Measurements from ENCODE around the gene PARP15.

GRCh38 chr3:122618614-122619013 lies 41.2 kb downstream of the PARP15 start:
- TF ChIP-seq CTCF (IDR thresholded peaks at IDR 0.05) (no peak), POLR2A (IDR thresholded peaks at IDR 0.05) (no peak), POLR2AphosphoS5 (IDR thresholded peaks at IDR 0.05) (no peak)

Measured in transverse colon (tissue), 4 donors.